Neural cell (in vitro differentiated cells): ENCODE measurements around the gene CITED2. TPM values are rescaled to one million over a fixed set of nuclear protein-coding genes. Genes with fewer than 3 reads are reported as not detected.
"Not testable (repeated sequence)": the region's sequence is repeated elsewhere in the genome, so short reads cannot be mapped to it uniquely, and the experiment has no call there.

Source experiments
- H2AFZ ChIP-seq: fragments of 200-600, 300-800 bp; sonication (generic), shearing (Covaris generic); 2 replicates; pipeline ENCODE4 v1.6.0; 2014; ENCODE audit warnings: low read depth, mild to moderate bottlenecking, antibody characterized with exemption, low read length, moderate library complexity
- H3F3A ChIP-seq: fragments of 200-600 bp; shearing (Covaris generic); 2 replicates; pipeline ENCODE4 v1.6.1; 2016; ENCODE audit warnings: mild to moderate bottlenecking, moderate library complexity, mixed read lengths, antibody characterized with exemption, low read length; ENCODE audit not compliant: insufficient read depth, poor library complexity, severe bottlenecking
- H3K27ac ChIP-seq: fragments of 200-600, 300-800 bp; sonication (generic), shearing (Covaris generic); 2 replicates; pipeline ENCODE4 v1.5.1; 2014; ENCODE audit warnings: mild to moderate bottlenecking, low read length, moderate library complexity
- H3K27me3 ChIP-seq: fragments of 300-800, 200-600 bp; sonication (generic), shearing (Covaris generic); 2 replicates; pipeline ENCODE4 v1.6.0; 2014; ENCODE audit warnings: mild to moderate bottlenecking, low read depth, low read length, moderate library complexity; ENCODE audit not compliant: insufficient read depth
- H3K36me3 ChIP-seq: fragments of 300-800, 200-600 bp; sonication (generic), shearing (Covaris generic); 2 replicates; pipeline ENCODE4 v1.5.1; 2014; ENCODE audit warnings: mild to moderate bottlenecking, antibody characterized with exemption, low read length, moderate library complexity; ENCODE audit not compliant: insufficient read depth
- H3K4me2 ChIP-seq: fragments of 300-800, 200-600 bp; sonication (generic), shearing (Covaris generic); 2 replicates; pipeline ENCODE4 v1.6.0; 2014; ENCODE audit warnings: mild to moderate bottlenecking, low read length
- H3K4me3 ChIP-seq: fragments of 300-800, 200-600 bp; sonication (generic), shearing (Covaris generic); 2 replicates; pipeline ENCODE4 v1.5.1; 2014; ENCODE audit warnings: mild to moderate bottlenecking, low read length, moderate library complexity
- H3K79me2 ChIP-seq: fragments of 200-600 bp; shearing (Covaris generic); replicated peaks from 2 replicates; pipeline ENCODE4 v1.6.0; 2014; ENCODE audit warnings: mild to moderate bottlenecking, low read length, moderate library complexity; ENCODE audit not compliant: insufficient read depth
- H3K9ac ChIP-seq: fragments of 300-800, 200-600 bp; sonication (generic), shearing (Covaris generic); 2 replicates; pipeline ENCODE4 v1.6.1; 2016; ENCODE audit warnings: mild to moderate bottlenecking, low read length, mixed read lengths
- H3K9me2 ChIP-seq: fragments of 200-600 bp; shearing (Covaris generic); 2 replicates; pipeline ENCODE4 v1.6.1; 2016; ENCODE audit warnings: mild to moderate bottlenecking, low read length, mixed read lengths; ENCODE audit not compliant: insufficient read depth
- H3K9me3 ChIP-seq: fragments of 200-600, 300-800 bp; sonication (generic), shearing (Covaris generic); 2 replicates; pipeline ENCODE4 v1.6.1; 2016; ENCODE audit warnings: mild to moderate bottlenecking, mixed run types, low read length, moderate library complexity, mixed read lengths
- H4K20me1 ChIP-seq: fragments of 200-600 bp; shearing (Covaris generic); 2 replicates; pipeline ENCODE4 v1.6.1; 2016; ENCODE audit warnings: mild to moderate bottlenecking, mixed run types; ENCODE audit not compliant: insufficient read depth
- CTCF ChIP-seq: fragments of 450-650 bp; IDR thresholded peaks from 2 replicates; pipeline ENCODE4 v1.5.1; 2014; ENCODE audit warnings: antibody characterized with exemption, mild to moderate bottlenecking, moderate library complexity; ENCODE audit not compliant: poor library complexity, severe bottlenecking
- EP300 ChIP-seq: fragments of 450-650 bp; conservative IDR thresholded peaks from 2 replicates; pipeline ENCODE4 v1.6.1; 2014; ENCODE audit warnings: antibody characterized with exemption, mild to moderate bottlenecking, moderate library complexity; ENCODE audit not compliant: poor library complexity, severe bottlenecking
- EZH2 ChIP-seq: fragments of 200-600, 300-800 bp; shearing (Covaris generic), sonication (generic); IDR thresholded peaks from 2 replicates; pipeline ENCODE4 v1.6.1; 2014; ENCODE audit warnings: antibody characterized with exemption, low read length, borderline replicate concordance, mild to moderate bottlenecking; ENCODE audit not compliant: insufficient read depth, poor library complexity, severe bottlenecking
- MXI1 ChIP-seq: fragments of 450-650 bp; conservative IDR thresholded peaks from 2 replicates; pipeline ENCODE4 v1.6.1; 2014; ENCODE audit warnings: antibody characterized with exemption, mild to moderate bottlenecking; ENCODE audit not compliant: poor library complexity, severe bottlenecking
- POLR2AphosphoS5 ChIP-seq: IDR thresholded peaks from 2 replicates; pipeline ENCODE4 v1.6.1; 2012
- RAD21 ChIP-seq: fragments of 450-650 bp; conservative IDR thresholded peaks from 2 replicates; pipeline ENCODE4 v1.6.1; 2014; ENCODE audit warnings: antibody characterized with exemption, mild to moderate bottlenecking, moderate library complexity
- REST ChIP-seq: IDR thresholded peaks from 2 replicates; pipeline ENCODE4 v1.6.1; 2012; ENCODE audit warnings: borderline replicate concordance
- SMC3 ChIP-seq: fragments of 450-650 bp; conservative IDR thresholded peaks from 2 replicates; pipeline ENCODE4 v1.6.1; 2014; ENCODE audit warnings: antibody characterized with exemption, mild to moderate bottlenecking, moderate library complexity; ENCODE audit not compliant: poor library complexity
- TAF1 ChIP-seq: IDR thresholded peaks from 2 replicates; pipeline ENCODE4 v1.6.1; 2012; ENCODE audit warnings: low read depth
- polyA plus RNA-seq: library from polyadenylated mRNA; depleted of rRNA; stranded (reverse); fragments of >200 nt; gene quantifications from 2 replicates; pipeline ENCODE4 v1.2.3, GENCODE V29; 2014

The CITED2 gene
- polyA plus RNA-seq, 1 donor from 2014 or later: 38.1 TPM

- no peak overlapping the region for H3K4me2 ChIP-seq
- H3K27ac ChIP-seq: no peak overlapping the region
- no peak overlapping the region for H3K9ac ChIP-seq
- H3K79me2 ChIP-seq: no peaks in the 10 kb centered on the region
- TF ChIP-seq MXI1 (no peak), EP300 (no peak), REST (no peak), POLR2AphosphoS5 (no peak), RAD21 (peak; percentile 93), TAF1 (no peak), CTCF (peak; percentile 91), SMC3 (peak; percentile 95), EZH2 (no peak)
- H3K27me3 ChIP-seq: no peaks in the 10 kb centered on the region
- no peak overlapping the region for H2AFZ ChIP-seq
- H3K4me3 ChIP-seq: no peak overlapping the region
- H3K9me3 ChIP-seq: no peaks in the 10 kb centered on the region
- H4K20me1 ChIP-seq: no peaks in the 10 kb centered on the region
- no peaks in the 10 kb centered on the region for H3K9me2 ChIP-seq
- no peaks in the 10 kb centered on the region for H3K36me3 ChIP-seq
- no peaks in the 10 kb centered on the region for H3F3A ChIP-seq
Measured at GRCh38 chr6:139364302-139364981, 10.0 kb downstream of the CITED2 start.

- not testable (repeated sequence) for H3K9me3 ChIP-seq, H3K9me2 ChIP-seq, H3K79me2 ChIP-seq, H4K20me1 ChIP-seq, H3K27me3 ChIP-seq, H3K4me2 ChIP-seq, H3F3A ChIP-seq, H3K4me3 ChIP-seq, H3K36me3 ChIP-seq, H3K9ac ChIP-seq, H3K27ac ChIP-seq, H2AFZ ChIP-seq
Measured at GRCh38 chr6:139363797-139364196, 10.7 kb downstream of the CITED2 start.

- H3K9me2 ChIP-seq, H3K4me2 ChIP-seq, H2AFZ ChIP-seq: not testable (repeated sequence)
Measured at GRCh38 chr6:139363123-139363522, 11.3 kb downstream of the CITED2 start.

More at GRCh38 chr6:139363123-139363522, 11.3 kb downstream of the CITED2 start:
- not testable (repeated sequence) for H3K4me3 ChIP-seq, H3K36me3 ChIP-seq, H3K27ac ChIP-seq, H3K9me3 ChIP-seq, H3K27me3 ChIP-seq, H4K20me1 ChIP-seq, H3F3A ChIP-seq, H3K79me2 ChIP-seq, H3K9ac ChIP-seq
